Heart right ventricle (tissue), 16 donors: ENCODE results near the gene DUSP3. TPM values are rescaled to one million over a fixed set of nuclear protein-coding genes. Genes with fewer than 3 reads are reported as not detected.

Experiments used
- ATAC-seq, 8 donors: fragments of 200-7000 bp; cut with Tn5 transposase; one replicate each; pipeline ENCODE4 v1.9.1; 2020; ENCODE audit warnings: mild to moderate bottlenecking in 8 of 8, moderate library complexity in 8 of 8, moderate number of reproducible peaks in 1 of 8
- DNase-seq, 2 donors: peaks; one replicate each; pipeline ENCODE4 v3.0.0-alpha.2; 2020
- H3K27ac ChIP-seq, 10 donors: fragments of 200-600 bp; sonication (generic) in 2 of 10; one replicate each; pipeline versions ENCODE4 v1.5.0 to v1.8.0; 2020 to 2022; ENCODE audit warnings: mild to moderate bottlenecking in 3 of 10
- H3K27me3 ChIP-seq, 7 donors: fragments of 200-600 bp; one replicate each; pipeline ENCODE4 v1.8.0; 2021 to 2022; ENCODE audit warnings: mild to moderate bottlenecking in 2 of 7
- H3K36me3 ChIP-seq, 9 donors: fragments of 200-600 bp; sonication (generic) in 1 of 9; one replicate each; pipeline versions ENCODE4 v1.5.0 to v1.8.0; 2020 to 2022; ENCODE audit warnings: mild to moderate bottlenecking in 2 of 9
- H3K4me1 ChIP-seq, 9 donors: fragments of 200-600 bp; sonication (generic) in 1 of 9; one replicate each; pipeline versions ENCODE4 v1.5.0 to v1.8.0; 2020 to 2022; ENCODE audit warnings: mild to moderate bottlenecking in 4 of 9
- H3K4me3 ChIP-seq, 10 donors: fragments of 200-600 bp; sonication (generic) in 2 of 10; one replicate each; pipeline versions ENCODE4 v1.5.0 to v1.8.0; 2020 to 2022; ENCODE audit warnings: mild to moderate bottlenecking in 7 of 10, moderate library complexity in 2 of 10
- H3K9me3 ChIP-seq, 11 donors: fragments of 200-600 bp in 10 of 11; sonication (generic) in 2 of 11; one replicate each; pipeline versions ENCODE4 v1.5.0 to v1.8.0; 2013 to 2022; ENCODE audit warnings: mild to moderate bottlenecking in 2 of 11, control low read depth in 1 of 11, moderate library complexity in 1 of 11
- WGBS, 2 donors: extraction: QIAGEN DNeasy Blood & Tissue Kit; methylation state at CpG; one replicate each; pipeline ENCODE4 v1.1.7; 2013; ENCODE audit warnings: inconsistent platforms in 1 of 2; 5-methylcytosine and 5-hydroxymethylcytosine counted together
- intact Hi-C, 10 donors: fragments of 100-400 bp; cut with DNase I; formaldehyde crosslinking; loops; one replicate each; pipeline versions ENCODE4 v1.11.1 to v1.14.2; 2022
- polyA plus RNA-seq, 2 donors: library from polyadenylated mRNA; stranded (reverse); fragments of 200-250 nt; gene quantifications; one replicate each; pipeline ENCODE4 v1.2.3, GENCODE V29; 2013
- total RNA-seq, 10 donors: library from RNA; stranded (reverse); fragmentation: NEBNext Ultra II Directional in 3 of 10; extraction: Animal tissue kit (Norgen Biotek cat#: 25700) in 3 of 10; gene quantifications; one replicate each; pipeline versions ENCODE4 v1.2.1 to v1.2.4, GENCODE V29; 2021 to 2023
- TF ChIP-seq, protein P1 (sequence below), 9 donors: fragments of 200-600 bp; sonication (generic) in 2 of 9; IDR thresholded peaks; one replicate each; pipeline versions ENCODE4 v1.5.0 to v1.8.0; 2021 to 2022; ENCODE audit warnings: antibody characterized with exemption in 9 of 9, mild to moderate bottlenecking in 5 of 9, moderate library complexity in 1 of 9
- donor health status: Arrhythmogenic right ventricular cardiomyopathy.
- donor health status: ischemic (EF 13 %, LVEDD 7.1; RV severe dilation, severe dysfunction).
- donor health status: healthy with polysubstance abuse.
- donor health status: DM: no; HTN: yes; CAD: no.
- donor health status: DM: no; HTN: no; CAD: no.
- donor health status: ischemic (EF 25% LVEDD 6.9; RV normal size, moderate dysfunction).
- donor health status: ischemic (EF 25% LVEDD 5.7; RV mildly dilated, moderate dysfunction).
- donor health status: healthy.
- donor health status: DM: yes; HTN: yes; CAD: no.
- donor health status: Ischemic cardiomyopathy.
- donor health status: ischemic (EF 35%, LVEDD 5.7; RV mildly dilated, moderate dysfunction).
- donor health status: nonischemic (EF 11% LVEDD 7.7; RV severe dilation, severe dysfunction).
- donor health status: DM: yes; HTN: yes; CAD: no.
- donor health status: PGD.
- donor health status: ischemic (EF 29% LVEDD 5.4; RV normal size, mild dysfunction).
- donor health status: nonischemic (EF 23%, LVEDD 6.1; RV moderate dilation, normal function).

The DUSP3 gene
- total and polyA plus RNA-seq, 12 donors, result 119 to 371 (median 297) TPM

DNA sequence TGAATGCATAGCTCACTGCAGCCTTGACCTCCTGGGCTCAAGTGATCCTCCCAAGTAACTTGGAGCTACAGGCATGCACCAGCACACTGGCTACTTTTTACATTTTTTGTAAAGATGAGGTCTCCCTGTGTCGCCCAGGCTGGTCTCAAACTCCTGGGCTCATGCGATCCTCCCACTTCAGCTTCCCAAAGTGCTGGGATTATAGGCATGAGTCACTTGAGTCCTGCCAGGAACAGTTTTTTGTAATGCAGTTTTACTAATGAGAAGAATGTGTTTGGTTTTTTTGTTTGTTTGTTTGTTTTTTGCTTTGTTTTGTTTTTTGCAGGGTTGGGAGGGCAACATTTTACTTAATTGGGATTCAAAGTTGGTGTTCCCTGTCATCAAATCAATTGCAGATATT lies 42.4 kb downstream of the DUSP3 start:
- intact Hi-C loops, result no loop called here
- H3K27me3 ChIP-seq, result no peaks in the 10 kb centered on the region
- H3K4me3 ChIP-seq, result no peak overlapping the region
- TF ChIP-seq, protein P1, sequence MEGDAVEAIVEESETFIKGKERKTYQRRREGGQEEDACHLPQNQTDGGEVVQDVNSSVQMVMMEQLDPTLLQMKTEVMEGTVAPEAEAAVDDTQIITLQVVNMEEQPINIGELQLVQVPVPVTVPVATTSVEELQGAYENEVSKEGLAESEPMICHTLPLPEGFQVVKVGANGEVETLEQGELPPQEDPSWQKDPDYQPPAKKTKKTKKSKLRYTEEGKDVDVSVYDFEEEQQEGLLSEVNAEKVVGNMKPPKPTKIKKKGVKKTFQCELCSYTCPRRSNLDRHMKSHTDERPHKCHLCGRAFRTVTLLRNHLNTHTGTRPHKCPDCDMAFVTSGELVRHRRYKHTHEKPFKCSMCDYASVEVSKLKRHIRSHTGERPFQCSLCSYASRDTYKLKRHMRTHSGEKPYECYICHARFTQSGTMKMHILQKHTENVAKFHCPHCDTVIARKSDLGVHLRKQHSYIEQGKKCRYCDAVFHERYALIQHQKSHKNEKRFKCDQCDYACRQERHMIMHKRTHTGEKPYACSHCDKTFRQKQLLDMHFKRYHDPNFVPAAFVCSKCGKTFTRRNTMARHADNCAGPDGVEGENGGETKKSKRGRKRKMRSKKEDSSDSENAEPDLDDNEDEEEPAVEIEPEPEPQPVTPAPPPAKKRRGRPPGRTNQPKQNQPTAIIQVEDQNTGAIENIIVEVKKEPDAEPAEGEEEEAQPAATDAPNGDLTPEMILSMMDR (IDR thresholded peaks at IDR 0.05), result no peak
- H3K4me1 ChIP-seq, result peaks cover 0 to 8% (median 0%) of the 10 kb centered on the region in 9 donors
- ATAC-seq, result no peak
- H3K36me3 ChIP-seq, result no peaks in the 10 kb centered on the region
- WGBS, 2 donors, result 96 to 97% methylated on average over 2 of the region's 2 CpGs
- DNase-seq, result no peak
- no peak overlapping the region for H3K27ac ChIP-seq
- no peaks in the 10 kb centered on the region for H3K9me3 ChIP-seq

DNA sequence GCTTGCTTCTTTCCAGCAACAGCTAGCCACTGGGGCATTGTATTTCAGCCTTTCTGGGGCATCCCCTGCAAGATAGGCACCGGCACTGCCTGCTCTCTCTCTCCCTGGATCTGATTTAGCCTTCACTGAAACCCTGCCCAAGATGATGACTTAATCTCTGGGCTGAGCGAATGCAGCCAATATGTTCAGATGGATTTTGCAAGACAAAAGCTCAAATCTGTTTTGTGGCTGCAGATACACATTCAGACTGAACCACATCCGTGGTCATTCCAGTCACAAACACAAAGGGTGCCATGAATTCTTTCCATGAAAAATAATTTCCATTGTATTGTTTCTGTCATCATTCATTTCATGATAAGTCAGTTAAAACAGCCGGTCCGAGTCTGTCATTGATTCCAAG lies 44.4 kb downstream of the DUSP3 start:
- Histone ChIP-seq H3K4me1 (peaks cover 0 to 8% (median 0%) of the 10 kb centered on the region in 9 donors), H3K9me3 (no peaks in the 10 kb centered on the region), H3K36me3 (no peaks in the 10 kb centered on the region), H3K27ac (no peak overlapping the region), H3K4me3 (no peak overlapping the region), H3K27me3 (no peaks in the 10 kb centered on the region)
- ATAC-seq (peak in 2 of 8 donors; percentile 41 to 46), DNase-seq (no peak)
- WGBS, 2 donors, result 60 to 62% methylated on average over 5 of the region's 5 CpGs
- TF ChIP-seq, protein P1 (IDR thresholded peaks at IDR 0.05), result no peak
- intact Hi-C loops, result no loop called here

DNA sequence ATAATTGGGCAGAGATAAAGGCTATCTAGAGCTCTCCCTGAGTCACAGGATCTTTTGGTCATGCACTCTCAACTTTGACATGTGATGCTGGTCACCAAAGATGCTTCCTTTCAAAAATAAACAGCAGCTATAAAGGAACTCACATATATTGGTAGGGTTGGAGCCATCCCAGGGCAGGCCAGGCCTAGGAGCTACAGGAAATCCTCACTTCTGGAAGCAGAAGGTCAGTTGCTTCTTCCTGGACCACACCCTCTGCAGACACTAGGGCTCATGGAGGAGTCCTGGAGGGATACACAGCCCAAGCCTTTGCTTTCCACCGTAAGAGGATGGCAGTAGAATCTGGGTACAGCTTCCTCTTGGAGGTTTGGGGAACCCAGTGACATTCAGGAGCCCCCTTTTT lies 44.8 kb downstream of the DUSP3 start:
- intact Hi-C loops, result no loop called here
- Histone ChIP-seq H3K4me1 (peaks cover 0 to 8% (median 0%) of the 10 kb centered on the region in 9 donors), H3K27ac (no peak overlapping the region), H3K9me3 (no peaks in the 10 kb centered on the region), H3K36me3 (no peaks in the 10 kb centered on the region), H3K4me3 (no peak overlapping the region), H3K27me3 (no peaks in the 10 kb centered on the region)
- TF ChIP-seq, protein P1 (IDR thresholded peaks at IDR 0.05), result no peak
- DNase-seq (no peak), ATAC-seq (no peak)
- 59 to 69% methylated on average over 1 of the region's 1 CpG for WGBS, 2 donors

DNA sequence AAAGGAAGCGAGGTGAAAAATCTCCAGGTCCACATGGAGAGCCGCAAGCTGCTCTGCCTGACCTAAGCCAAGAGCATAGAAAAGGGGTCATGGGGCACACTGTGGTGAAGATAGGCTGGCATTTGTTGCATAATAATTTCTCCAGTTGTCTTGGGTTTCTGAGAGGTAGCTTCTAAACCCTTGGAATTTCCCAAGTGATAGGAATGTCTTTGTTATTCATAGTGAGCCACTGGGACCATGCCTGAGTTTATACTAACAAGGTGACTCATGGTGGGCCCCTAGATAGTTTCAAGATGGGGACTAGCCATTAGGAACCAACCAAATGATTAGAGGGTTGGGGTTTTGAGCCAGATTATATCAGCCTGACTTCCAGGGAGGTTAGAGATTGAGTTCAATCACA lies 45.8 kb downstream of the DUSP3 start:
- TF ChIP-seq, protein P1 (IDR thresholded peaks at IDR 0.05), result no peak
- DNase-seq, result no peak
- intact Hi-C loops, result no loop called here
- Histone ChIP-seq H3K4me3 (no peak overlapping the region), H3K27me3 (no peaks in the 10 kb centered on the region), H3K27ac (no peak overlapping the region), H3K36me3 (no peaks in the 10 kb centered on the region), H3K9me3 (no peaks in the 10 kb centered on the region), H3K4me1 (peaks cover 0 to 8% (median 0%) of the 10 kb centered on the region in 9 donors)
- WGBS, 2 donors, result 97 to 100% methylated on average over 2 of the region's 2 CpGs
- ATAC-seq, result no peak
